Osteoblast (primary cell): ENCODE measurements around the gene GPR15LG. TPM values are rescaled to one million over a fixed set of nuclear protein-coding genes. Genes with fewer than 3 reads are reported as not detected.

Experiments
- DNase-seq: peaks from one replicate; pipeline ENCODE4 v3.0.0; 2011; ENCODE audit warnings: low spot score, mixed read lengths; ENCODE audit not compliant: insufficient read length; ENCODE audit errors: missing footprints
- H2AFZ ChIP-seq: 2 replicates; pipeline ENCODE4 v1.6.0; 2011; ENCODE audit warnings: mild to moderate bottlenecking, low read length
- H3K27ac ChIP-seq: 2 replicates; pipeline ENCODE4 v1.5.1; 2011; ENCODE audit warnings: mild to moderate bottlenecking, low read depth, low read length, moderate library complexity
- H3K27me3 ChIP-seq: 2 replicates; pipeline ENCODE4 v1.6.0; 2012; ENCODE audit warnings: mild to moderate bottlenecking, control low read depth, inconsistent platforms, low read length, moderate library complexity; ENCODE audit not compliant: insufficient read depth
- H3K36me3 ChIP-seq: 2 replicates; pipeline ENCODE4 v1.5.1; 2011; ENCODE audit warnings: mild to moderate bottlenecking, low read length, control low read depth, moderate library complexity; ENCODE audit not compliant: insufficient read depth
- H3K4me1 ChIP-seq: 2 replicates; pipeline ENCODE4 v1.5.1; 2011; ENCODE audit warnings: mild to moderate bottlenecking, low read length, control low read depth, moderate library complexity; ENCODE audit not compliant: insufficient read depth
- H3K4me2 ChIP-seq: 2 replicates; pipeline ENCODE4 v1.6.0; 2011; ENCODE audit warnings: mild to moderate bottlenecking, low read length; ENCODE audit not compliant: insufficient read depth
- H3K4me3 ChIP-seq: fragments of 200-600 bp; sonication (generic); 3 replicates; pipeline ENCODE4 v1.5.1; 2012; ENCODE audit warnings: mild to moderate bottlenecking, low read length, inconsistent platforms; ENCODE audit not compliant: insufficient read depth
- H3K79me2 ChIP-seq: 2 replicates; pipeline ENCODE4 v1.6.0; 2012; ENCODE audit warnings: mild to moderate bottlenecking, low read length, control low read depth, inconsistent platforms; ENCODE audit not compliant: insufficient read depth
- H3K9me3 ChIP-seq: 2 replicates; pipeline ENCODE4 v1.5.1; 2011; ENCODE audit warnings: low read depth, low read length, control low read depth
- H4K20me1 ChIP-seq: 2 replicates; pipeline ENCODE4 v1.6.0; 2012; ENCODE audit warnings: mild to moderate bottlenecking, low read length, control low read depth; ENCODE audit not compliant: insufficient read depth
- CTCF ChIP-seq: IDR thresholded peaks from 2 replicates; pipeline ENCODE4 v1.5.1; 2011; ENCODE audit warnings: mild to moderate bottlenecking, low read depth, low read length, moderate library complexity; ENCODE audit errors: extremely low read depth
- total RNA-seq: library from RNA; depleted of rRNA; stranded (reverse); fragments of >200 nt; gene quantifications from 2 replicates; pipeline ENCODE4 v1.2.3, GENCODE V29; 2012

GPR15LG gene
- total RNA-seq, 1 donor, result not detected

GRCh38 chr10:84155521-84155920, 18.1 kb upstream of the GPR15LG start:
- Histone ChIP-seq H4K20me1 (no peaks in the 10 kb centered on the region), H3K27me3 (no peaks in the 10 kb centered on the region), H3K79me2 (no peaks in the 10 kb centered on the region), H2AFZ (no peak overlapping the region), H3K27ac (no peak overlapping the region), H3K9me3 (no peaks in the 10 kb centered on the region), H3K4me2 (no peak overlapping the region), H3K4me1 (no peaks in the 10 kb centered on the region), H3K4me3 (no peak overlapping the region), H3K36me3 (peaks cover 22% of the 10 kb centered on the region)
- TF ChIP-seq CTCF, result no peak
- DNase-seq, result no peak

GRCh38 chr10:84156009-84156408, 17.6 kb upstream of the GPR15LG start:
- Histone ChIP-seq H3K36me3 (peaks cover 17% of the 10 kb centered on the region), H3K4me3 (no peak overlapping the region), H4K20me1 (no peaks in the 10 kb centered on the region), H2AFZ (no peak overlapping the region), H3K79me2 (no peaks in the 10 kb centered on the region), H3K9me3 (no peaks in the 10 kb centered on the region), H3K4me2 (no peak overlapping the region), H3K27me3 (no peaks in the 10 kb centered on the region), H3K27ac (no peak overlapping the region), H3K4me1 (no peaks in the 10 kb centered on the region)
- DNase-seq, result no peak
- no peak for TF ChIP-seq CTCF

- DNase-seq, result no peak
- Histone ChIP-seq H2AFZ (no peak overlapping the region), H3K27ac (no peak overlapping the region)
Observed at GRCh38 chr10:84156768-84157167, 16.8 kb upstream of the GPR15LG start.

GRCh38 chr10:84158061-84158460, 15.5 kb upstream of the GPR15LG start:
- Histone ChIP-seq H3K4me2 (no peak overlapping the region), H3K36me3 (no peaks in the 10 kb centered on the region), H3K4me3 (no peak overlapping the region), H2AFZ (no peak overlapping the region), H3K79me2 (no peaks in the 10 kb centered on the region), H4K20me1 (no peaks in the 10 kb centered on the region), H3K27ac (no peak overlapping the region), H3K4me1 (no peaks in the 10 kb centered on the region), H3K27me3 (no peaks in the 10 kb centered on the region), H3K9me3 (no peaks in the 10 kb centered on the region)
- DNase-seq, result no peak
- no peak for TF ChIP-seq CTCF

More at GRCh38 chr10:84156768-84157167, 16.8 kb upstream of the GPR15LG start:
- no peaks in the 10 kb centered on the region for H3K4me1 ChIP-seq
- no peak overlapping the region for H3K4me2 ChIP-seq
- H3K27me3 ChIP-seq, result no peaks in the 10 kb centered on the region
- H3K9me3 ChIP-seq, result no peaks in the 10 kb centered on the region
- no peaks in the 10 kb centered on the region for H3K79me2 ChIP-seq
- no peak for TF ChIP-seq CTCF
- H4K20me1 ChIP-seq, result no peaks in the 10 kb centered on the region
- peaks cover 11% of the 10 kb centered on the region for H3K36me3 ChIP-seq
- no peak overlapping the region for H3K4me3 ChIP-seq
